HCT116 (cell line): ENCODE data around the gene TAL1. TPM values are rescaled to one million over a fixed set of nuclear protein-coding genes. Genes with fewer than 3 reads are reported as not detected.

Experiments
- ATAC-seq: fragments of 200-7000 bp; cut with Tn5 transposase; 2 replicates; pipeline ENCODE4 v1.9.1; 2020; ENCODE audit warnings: mild to moderate bottlenecking, moderate library complexity
- BruUV-seq: library from RNA; stranded (reverse); fragments of 400-500 nt; replicated peaks from 2 replicates; lab custom pipeline; 2021; lab: Mats Ljungman, UMichigan
- CTCF ChIA-PET: fragments of 300-600 bp; sonication (Branson Sonifier 250); formaldehyde crosslinking; loops from one replicate; lab custom pipeline; 2021; ENCODE audit warnings: antibody characterized with exemption; lab: Charles Lee
- POLR2A ChIA-PET: fragments of 300-600, 350-600 bp; sonication (Branson Sonifier 250); formaldehyde crosslinking; loops from one replicate; lab custom pipeline; 2021; ENCODE audit warnings: antibody characterized with exemption; lab: Charles Lee
- RAD21 ChIA-PET, 2 experiments: fragments of 300-600 bp; sonication (Branson Sonifier 250); formaldehyde crosslinking; loops; one replicate each; lab custom pipeline; 2023; ENCODE audit warnings: low total read pairs in 2 of 2; ENCODE audit not compliant: uncharacterized antibody in 2 of 2, unreplicated experiment in 2 of 2, low non-redundant PET in 1 of 2; lab: Charles Lee
- DNase-seq: peaks from one replicate; pipeline ENCODE4 v3.0.0-alpha.2; 2010; ENCODE audit warnings: low read depth, low spot score
- H2AFZ ChIP-seq: fragments of 200-600 bp; shearing (Covaris generic), sonication (generic); 2 replicates; pipeline ENCODE4 v1.6.1; 2017; ENCODE audit warnings: low read depth, mixed run types, mixed read lengths, antibody characterized with exemption, low read length; ENCODE audit not compliant: poor library complexity, severe bottlenecking
- H3K27ac ChIP-seq: 2 replicates; pipeline ENCODE4 v1.5.1; 2012; ENCODE audit warnings: low read depth, low read length
- H3K27me3 ChIP-seq: fragments of 200-600 bp; sonication (generic); 2 replicates; pipeline ENCODE4 v1.6.1; 2016; ENCODE audit warnings: mixed run types, low read length, mixed read lengths; ENCODE audit not compliant: insufficient read depth
- H3K36me3 ChIP-seq, 2 experiments: fragments of 200-500 bp in 1 of 2; fragments of 200-600 bp in 1 of 2; sonication (Bioruptor generic) in 1 of 2; sonication (generic) in 1 of 2; 2 replicates each; pipeline versions ENCODE4 v1.5.1 to v1.6.1; 2014 to 2016; ENCODE audit warnings: low read length in 2 of 2, inconsistent platforms in 1 of 2, mixed read lengths in 1 of 2, mixed run types in 1 of 2; ENCODE audit not compliant: insufficient read depth in 2 of 2, control insufficient read depth in 1 of 2
- H3K4me1 ChIP-seq, 2 experiments: fragments of 200-600 bp in 1 of 2; sonication (generic) in 1 of 2; 2 replicates each; pipeline versions ENCODE4 v1.5.1 to v1.6.1; 2012 to 2017; ENCODE audit warnings: low read length in 2 of 2, inconsistent platforms in 1 of 2, mild to moderate bottlenecking in 1 of 2, mixed read lengths in 1 of 2, mixed run types in 1 of 2, moderate library complexity in 1 of 2; ENCODE audit not compliant: insufficient read depth in 2 of 2, control insufficient read depth in 1 of 2
- H3K4me2 ChIP-seq: fragments of 200-600 bp; sonication (generic); 2 replicates; pipeline ENCODE4 v1.6.1; 2017; ENCODE audit warnings: mixed run types, low read length, mixed read lengths
- H3K4me3 ChIP-seq, 2 experiments: fragments of 200-600 bp in 1 of 2; sonication (generic) in 1 of 2; replicated peaks in 1 of 2; 2 replicates each; pipeline ENCODE4 v1.5.1; 2011 to 2016; ENCODE audit warnings: low read length in 2 of 2, control low read depth in 1 of 2, low read depth in 1 of 2, mild to moderate bottlenecking in 1 of 2, mixed read lengths in 1 of 2, mixed run types in 1 of 2
- H3K79me2 ChIP-seq: fragments of 200-600 bp; sonication (generic); 2 replicates; pipeline ENCODE4 v1.6.1; 2017; ENCODE audit warnings: mild to moderate bottlenecking, mixed run types, low read length, moderate library complexity, mixed read lengths; ENCODE audit not compliant: insufficient read depth
- H3K9ac ChIP-seq: fragments of 200-600 bp; sonication (generic); 2 replicates; pipeline ENCODE4 v1.6.1; 2016; ENCODE audit warnings: low read length, mixed read lengths
- H3K9me2 ChIP-seq: fragments of 200-600 bp; sonication (generic), shearing (Covaris generic); 2 replicates; pipeline ENCODE4 v1.6.1; 2017; ENCODE audit warnings: mixed run types, mild to moderate bottlenecking, moderate library complexity; ENCODE audit not compliant: insufficient read depth
- H3K9me3 ChIP-seq, 2 experiments: fragments of 200-500 bp in 1 of 2; fragments of 200-600 bp in 1 of 2; sonication (Bioruptor generic) in 1 of 2; sonication (generic) in 1 of 2; 2 replicates each; pipeline ENCODE4 v1.6.1; 2014 to 2017; ENCODE audit warnings: low read length in 2 of 2, mixed read lengths in 2 of 2, inconsistent platforms in 1 of 2, low read depth in 1 of 2, mild to moderate bottlenecking in 1 of 2, mixed run types in 1 of 2, moderate library complexity in 1 of 2; ENCODE audit not compliant: control insufficient read depth in 1 of 2, insufficient read depth in 1 of 2
- H4K20me1 ChIP-seq: fragments of 200-600 bp; sonication (generic), shearing (Covaris generic); 2 replicates; pipeline ENCODE4 v1.6.1; 2017; ENCODE audit warnings: mixed run types, mild to moderate bottlenecking, moderate library complexity; ENCODE audit not compliant: insufficient read depth
- ATF3 ChIP-seq: IDR thresholded peaks from 2 replicates; pipeline ENCODE4 v1.6.1; 2012
- CBX3 ChIP-seq: IDR thresholded peaks from 2 replicates; pipeline ENCODE4 v1.6.1; 2012; ENCODE audit warnings: low read depth
- CTCF ChIP-seq, 3 experiments: fragments of 200-600 bp in 1 of 3; sonication (generic) in 1 of 3; IDR thresholded peaks in 2 of 3; conservative IDR thresholded peaks in 1 of 3; 2 replicates each; pipeline ENCODE4 v1.5.1; 2012 to 2017; ENCODE audit warnings: low read depth in 2 of 3, low read length in 2 of 3, antibody characterized with exemption in 1 of 3, borderline replicate concordance in 1 of 3, control low read depth in 1 of 3, mild to moderate bottlenecking in 1 of 3, mixed read lengths in 1 of 3, mixed run types in 1 of 3, moderate library complexity in 1 of 3; ENCODE audit not compliant: insufficient read depth in 1 of 3
- EGR1 ChIP-seq: IDR thresholded peaks from 2 replicates; pipeline ENCODE4 v1.6.1; 2012; ENCODE audit warnings: low read depth
- ELF1 ChIP-seq: IDR thresholded peaks from 2 replicates; pipeline ENCODE4 v1.6.1; 2012; ENCODE audit warnings: low read depth, borderline replicate concordance
- EZH2 ChIP-seq: fragments of 200-600 bp; sonication (generic); IDR thresholded peaks from 2 replicates; pipeline ENCODE4 v1.6.1; 2017; ENCODE audit warnings: antibody characterized with exemption, mixed run types
- JUND ChIP-seq: IDR thresholded peaks from 2 replicates; pipeline ENCODE4 v1.6.1; 2012
- POLR2A ChIP-seq: IDR thresholded peaks from 2 replicates; pipeline ENCODE4 v1.7.0; 2011; ENCODE audit warnings: borderline replicate concordance; ENCODE audit not compliant: insufficient read depth, insufficient read length; ENCODE audit errors: extremely low read depth
- SP1 ChIP-seq: IDR thresholded peaks from 2 replicates; pipeline ENCODE4 v1.6.1; 2012; ENCODE audit warnings: low read depth
- SRF ChIP-seq: IDR thresholded peaks from 2 replicates; pipeline ENCODE4 v1.6.1; 2012; ENCODE audit warnings: low read depth
- YY1 ChIP-seq: IDR thresholded peaks from 2 replicates; pipeline ENCODE4 v1.6.1; 2011; ENCODE audit warnings: low read length, low read depth, moderate library complexity, mild to moderate bottlenecking; ENCODE audit not compliant: insufficient replicate concordance; ENCODE audit errors: extremely low read depth
- ZFX ChIP-seq: fragments of 450-650 bp; IDR thresholded peaks from 2 replicates; pipeline ENCODE4 v1.6.1; 2017
- ZNF274 ChIP-seq: fragments of 200-500 bp; sonication (Bioruptor generic); IDR thresholded peaks from 2 replicates; pipeline ENCODE4 v1.6.1; 2014; ENCODE audit warnings: mild to moderate bottlenecking, low read depth, low read length, inconsistent platforms
- intact Hi-C: fragments of 100-400 bp; cut with micrococcal nuclease; formaldehyde crosslinking; loops from 2 replicates; pipeline ENCODE4 v1.10.0; 2022
- total RNA-seq: library from RNA; stranded (reverse); gene quantifications from one replicate; pipeline ENCODE4 v1.2.1, GENCODE V29; 2021; ENCODE audit not compliant: unreplicated experiment

The TAL1 gene
- total RNA-seq, 1 experiment from 2014 or later, result 0.05 TPM

- H3K79me2 ChIP-seq, result no peaks in the 10 kb centered on the region
- no peaks in the 10 kb centered on the region for H4K20me1 ChIP-seq
- no peaks in the 10 kb centered on the region for H3K27me3 ChIP-seq
- no peak overlapping the region for H3K9ac ChIP-seq
- H3K9me3 ChIP-seq, result peaks cover 0 to 6% of the 10 kb centered on the region in 2 experiments; a peak in 2 of 4 replicates
- intact Hi-C loops, result no loop called here
- no peaks in the 10 kb centered on the region for H3K36me3 ChIP-seq
- no peaks in the 10 kb centered on the region for H3K9me2 ChIP-seq
- RAD21 ChIA-PET, result no interaction called here
- no peak overlapping the region for H3K27ac ChIP-seq
- POLR2A ChIA-PET, result no interaction called here
- TF ChIP-seq SP1 (no peak), SRF (no peak), ZNF274 (no peak), YY1 (no peak), JUND (no peak), CTCF (IDR thresholded peaks at IDR 0.05 in 2 of 3, conservative IDR thresholded peaks at IDR 0.05 in 1 of 3; ENCODE audit: borderline replicate concordance in 1 of 3, insufficient read depth in 1 of 3, low read depth in 2 of 3, low read length in 2 of 3) (no peak), ZFX (no peak), POLR2A (no peak)
- no peaks in the 10 kb centered on the region for H3K4me1 ChIP-seq
- ATAC-seq, result no peak
- H2AFZ ChIP-seq, result no peak overlapping the region
- no peak overlapping the region for H3K4me3 ChIP-seq
- no TSS peak for BruUV-seq
- no peak for DNase-seq
- H3K4me2 ChIP-seq, result no peak overlapping the region
- CTCF ChIA-PET, result interaction anchor here (1.0 kb wide), 1 partner anchor 13 kb away, joined by 4 read pairs; no protein-coding TSS in a partner anchor
Measured at GRCh38 chr1:47207803-47208373, 24.1 kb downstream of the TAL1 start.

GRCh38 chr1:47205918-47206317, 26.1 kb downstream of the TAL1 start:
- H3K9ac ChIP-seq, result no peak overlapping the region
- no peak for DNase-seq
- TF ChIP-seq EGR1, result no peak
- no peak for TF ChIP-seq ZNF274
- no peak for TF ChIP-seq ZFX
- TF ChIP-seq EZH2, result no peak
- TF ChIP-seq ATF3, result no peak
- TF ChIP-seq ELF1, result no peak
- no peak for TF ChIP-seq CTCF (IDR thresholded peaks at IDR 0.05 in 2 of 3, conservative IDR thresholded peaks at IDR 0.05 in 1 of 3; ENCODE audit: borderline replicate concordance in 1 of 3, insufficient read depth in 1 of 3, low read depth in 2 of 3, low read length in 2 of 3)
- no peak for TF ChIP-seq YY1
- no peak for TF ChIP-seq CBX3
- no peaks in the 10 kb centered on the region for H3K79me2 ChIP-seq
- RAD21 ChIA-PET, result no interaction called here
- peaks cover 0 to 6% of the 10 kb centered on the region in 2 experiments; a peak in 2 of 4 replicates for H3K9me3 ChIP-seq
- BruUV-seq, result no TSS peak
- no peaks in the 10 kb centered on the region for H4K20me1 ChIP-seq
- H3K4me3 ChIP-seq, result no peak overlapping the region
- POLR2A ChIA-PET, result no interaction called here
- H3K27me3 ChIP-seq, result no peaks in the 10 kb centered on the region
- no peak overlapping the region for H3K4me2 ChIP-seq
- no peaks in the 10 kb centered on the region for H3K36me3 ChIP-seq
- no peaks in the 10 kb centered on the region for H3K9me2 ChIP-seq
- no peak overlapping the region for H2AFZ ChIP-seq
- intact Hi-C loops, result no loop called here
- CTCF ChIA-PET, result interaction anchor here (1.1 to 2.1 kb wide), 2 partner anchors 13 to 27 kb away, joined by 4 read pairs; no protein-coding TSS in a partner anchor
- no peak overlapping the region for H3K27ac ChIP-seq
- no peaks in the 10 kb centered on the region for H3K4me1 ChIP-seq
- no peak for ATAC-seq
